SK-N-SH (cell line): Measurements from ENCODE around the gene BUD31. TPM values are rescaled to one million over a fixed set of nuclear protein-coding genes. Genes with fewer than 3 reads are reported as not detected.

Experiments used
- CTCF ChIA-PET: fragments of 300-600, 350-600 bp; formaldehyde crosslinking; extraction: SDS; loops from one replicate; lab custom pipeline; 2021; lab: Yijun Ruan, JAX
- POLR2A ChIA-PET: fragments of 350-600 bp; sonication (Branson Sonifier 250); formaldehyde crosslinking; extraction: SDS; loops from one replicate; lab custom pipeline; 2020; ENCODE audit warnings: antibody characterized with exemption, inconsistent platforms; lab: Yijun Ruan, JAX
- DNase-seq: peaks from one replicate; pipeline ENCODE4 v3.0.0; 2012
- H2AFZ ChIP-seq: fragments of 200-600 bp; sonication (generic); 2 replicates; pipeline ENCODE4 v1.8.1; 2016; ENCODE audit warnings: antibody characterized with exemption, mild to moderate bottlenecking, low read depth
- H3F3A ChIP-seq: fragments of 200-600 bp; sonication (generic); replicated peaks from 2 replicates; pipeline ENCODE3; 2016; ENCODE audit warnings: antibody characterized with exemption, mild to moderate bottlenecking; ENCODE audit not compliant: insufficient read depth
- H3K27ac ChIP-seq, 2 experiments: fragments of 200-500 bp in 1 of 2; fragments of 200-600 bp in 1 of 2; sonication (Bioruptor generic) in 1 of 2; sonication (generic), shearing (Covaris generic) in 1 of 2; 2 replicates each; pipeline versions ENCODE4 v1.5.1 to v1.6.1; 2014 to 2016; ENCODE audit warnings: low read depth in 2 of 2, inconsistent platforms in 1 of 2, low read length in 1 of 2, mild to moderate bottlenecking in 1 of 2, mixed read lengths in 1 of 2
- H3K27me3 ChIP-seq: fragments of 200-600 bp; sonication (generic), shearing (Covaris generic); 2 replicates; pipeline ENCODE4 v1.6.1; 2016; ENCODE audit warnings: mixed run types; ENCODE audit not compliant: insufficient read depth
- H3K36me3 ChIP-seq, 2 experiments: fragments of 200-500 bp in 1 of 2; fragments of 200-600 bp in 1 of 2; sonication (Bioruptor generic) in 1 of 2; sonication (generic) in 1 of 2; replicated peaks in 1 of 2; 2 replicates each; pipeline versions ENCODE3 to v1.5.1; 2014 to 2016; ENCODE audit warnings: low read length in 1 of 2, mild to moderate bottlenecking in 1 of 2; ENCODE audit not compliant: insufficient read depth in 2 of 2, control insufficient read depth in 1 of 2
- H3K4me1 ChIP-seq, 2 experiments: fragments of 200-500 bp in 1 of 2; fragments of 200-600 bp in 1 of 2; sonication (Bioruptor generic) in 1 of 2; sonication (generic), shearing (Covaris generic) in 1 of 2; 2 replicates each; pipeline versions ENCODE4 v1.5.1 to v1.6.1; 2014 to 2016; ENCODE audit warnings: low read depth in 1 of 2, low read length in 1 of 2, mixed run types in 1 of 2; ENCODE audit not compliant: insufficient read depth in 2 of 2, control insufficient read depth in 1 of 2
- H3K4me2 ChIP-seq: fragments of 200-600 bp; sonication (generic), shearing (Covaris generic); 2 replicates; pipeline ENCODE4 v1.6.1; 2017; ENCODE audit warnings: mixed run types
- H3K4me3 ChIP-seq, 2 experiments: fragments of 200-500 bp in 1 of 2; fragments of 200-600 bp in 1 of 2; sonication (Bioruptor generic) in 1 of 2; sonication (generic), shearing (Covaris generic) in 1 of 2; 2 replicates each; pipeline versions ENCODE4 v1.5.1 to v1.8.1; 2014 to 2016; ENCODE audit warnings: low read depth in 2 of 2, inconsistent platforms in 1 of 2, low read length in 1 of 2, mild to moderate bottlenecking in 1 of 2, mixed read lengths in 1 of 2, moderate library complexity in 1 of 2
- H3K79me2 ChIP-seq: fragments of 200-600 bp; sonication (generic); 2 replicates; pipeline ENCODE4 v1.8.1; 2017; ENCODE audit warnings: mild to moderate bottlenecking; ENCODE audit not compliant: insufficient read depth
- H3K9ac ChIP-seq: fragments of 200-600 bp; sonication (generic); 2 replicates; pipeline ENCODE4 v1.6.1; 2017; ENCODE audit warnings: mixed run types
- H3K9me2 ChIP-seq: fragments of 200-600 bp; sonication (generic); 2 replicates; pipeline ENCODE4 v1.6.1; 2017; ENCODE audit warnings: mixed run types
- H3K9me3 ChIP-seq: fragments of 200-600 bp; sonication (generic); 2 replicates; pipeline ENCODE4 v1.6.1; 2017; ENCODE audit warnings: mixed run types, mild to moderate bottlenecking, moderate library complexity
- H4K20me1 ChIP-seq: fragments of 200-600 bp; sonication (generic); 2 replicates; pipeline ENCODE4 v1.6.1; 2017; ENCODE audit warnings: mild to moderate bottlenecking, mixed run types; ENCODE audit not compliant: insufficient read depth
- CHD2 ChIP-seq: fragments of 150-350 bp; IDR thresholded peaks from 2 replicates; pipeline ENCODE4 v1.6.1; 2018; ENCODE audit warnings: low read length; ENCODE audit not compliant: partially characterized antibody
- ELF1 ChIP-seq: IDR thresholded peaks from 2 replicates; pipeline ENCODE4 v1.4.0; 2012
- GATA2 ChIP-seq: sonication (generic); formaldehyde crosslinking; IDR thresholded peaks from 2 replicates; pipeline ENCODE4 v1.5.0; 2020; ENCODE audit warnings: mild to moderate bottlenecking, missing genetic modification reagents
- NFIC ChIP-seq: IDR thresholded peaks from 2 replicates; pipeline ENCODE4 v1.4.0; 2012; ENCODE audit warnings: borderline replicate concordance
- POLR2AphosphoS5 ChIP-seq: IDR thresholded peaks from 2 replicates; pipeline ENCODE4 v1.6.1; 2012; ENCODE audit warnings: low read depth, low read length
- SIN3A ChIP-seq: IDR thresholded peaks from 2 replicates; pipeline ENCODE4 v1.6.1; 2012; ENCODE audit warnings: low read depth, mild to moderate bottlenecking, low read length, moderate library complexity, borderline replicate concordance
- WGBS: methylation state at CpG from one replicate; pipeline ENCODE4 v1.1.6; 2017; ENCODE audit warnings: low lambda C conversion rate; 5-methylcytosine and 5-hydroxymethylcytosine counted together
- polyA plus RNA-seq, 3 experiments: library from polyadenylated mRNA; depleted of rRNA; stranded (reverse); fragments of >200 nt; gene quantifications; 2 replicates each; pipeline ENCODE4 v1.2.3, GENCODE V29; 2012
- TF ChIP-seq, protein P1 (sequence below): fragments of 150-350 bp; IDR thresholded peaks from 2 replicates; pipeline ENCODE4 v1.6.1; 2017; ENCODE audit warnings: antibody characterized with exemption, low read length, low read depth, borderline replicate concordance
- TF ChIP-seq, protein P2 (sequence below): fragments of 150-350 bp; IDR thresholded peaks from 2 replicates; pipeline ENCODE4 v1.6.1; 2016; ENCODE audit warnings: mild to moderate bottlenecking, low read depth, low read length

Gene BUD31
- polyA plus RNA-seq, 1 of the 3 experiments (the other 2 are of a cell fraction) = 162 TPM

DNA sequence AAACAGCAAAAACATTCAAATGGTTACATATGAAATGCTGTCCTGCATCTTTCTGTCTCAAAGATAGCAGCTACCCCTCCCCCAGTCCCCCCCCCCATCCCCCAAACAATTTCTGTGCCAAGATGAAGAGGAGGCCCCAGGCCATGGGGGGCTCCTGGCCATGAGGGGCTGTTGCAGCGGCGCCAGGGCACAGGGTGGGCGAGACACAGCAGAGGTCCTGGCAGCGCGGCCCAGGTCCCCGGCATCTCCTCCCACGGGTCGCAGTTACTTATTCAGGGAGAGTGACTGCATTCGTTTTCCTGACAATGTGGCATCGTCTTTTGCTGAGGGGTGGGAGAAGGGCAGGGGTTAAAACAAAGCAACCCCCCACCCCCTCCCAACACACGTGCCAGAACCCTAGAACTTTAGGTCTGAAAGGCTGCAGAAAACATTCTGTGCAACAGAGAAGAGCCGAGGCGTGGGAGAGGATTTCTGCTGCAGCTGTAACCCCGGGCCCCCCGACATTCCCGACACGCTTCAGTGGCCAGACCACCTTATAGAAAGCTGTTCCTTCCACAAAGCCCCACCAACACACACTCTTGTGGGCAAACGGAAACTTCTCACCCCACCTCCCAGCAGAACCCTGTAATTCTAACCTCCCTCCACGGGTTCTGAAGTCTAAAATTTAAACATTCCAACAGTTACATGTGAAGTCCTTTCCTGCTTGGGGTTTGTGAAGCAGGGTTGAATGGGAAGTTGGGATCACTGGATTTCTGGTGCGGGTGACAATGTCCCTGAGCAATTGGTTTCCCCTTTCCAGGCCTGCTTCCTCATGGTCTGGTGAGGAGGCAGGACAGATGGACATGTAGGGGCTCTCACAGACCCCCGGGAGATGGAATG, 12.1 kb upstream of the BUD31 start (continued):
- TF ChIP-seq, protein P1, sequence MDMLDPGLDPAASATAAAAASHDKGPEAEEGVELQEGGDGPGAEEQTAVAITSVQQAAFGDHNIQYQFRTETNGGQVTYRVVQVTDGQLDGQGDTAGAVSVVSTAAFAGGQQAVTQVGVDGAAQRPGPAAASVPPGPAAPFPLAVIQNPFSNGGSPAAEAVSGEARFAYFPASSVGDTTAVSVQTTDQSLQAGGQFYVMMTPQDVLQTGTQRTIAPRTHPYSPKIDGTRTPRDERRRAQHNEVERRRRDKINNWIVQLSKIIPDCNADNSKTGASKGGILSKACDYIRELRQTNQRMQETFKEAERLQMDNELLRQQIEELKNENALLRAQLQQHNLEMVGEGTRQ = no peak

DNA sequence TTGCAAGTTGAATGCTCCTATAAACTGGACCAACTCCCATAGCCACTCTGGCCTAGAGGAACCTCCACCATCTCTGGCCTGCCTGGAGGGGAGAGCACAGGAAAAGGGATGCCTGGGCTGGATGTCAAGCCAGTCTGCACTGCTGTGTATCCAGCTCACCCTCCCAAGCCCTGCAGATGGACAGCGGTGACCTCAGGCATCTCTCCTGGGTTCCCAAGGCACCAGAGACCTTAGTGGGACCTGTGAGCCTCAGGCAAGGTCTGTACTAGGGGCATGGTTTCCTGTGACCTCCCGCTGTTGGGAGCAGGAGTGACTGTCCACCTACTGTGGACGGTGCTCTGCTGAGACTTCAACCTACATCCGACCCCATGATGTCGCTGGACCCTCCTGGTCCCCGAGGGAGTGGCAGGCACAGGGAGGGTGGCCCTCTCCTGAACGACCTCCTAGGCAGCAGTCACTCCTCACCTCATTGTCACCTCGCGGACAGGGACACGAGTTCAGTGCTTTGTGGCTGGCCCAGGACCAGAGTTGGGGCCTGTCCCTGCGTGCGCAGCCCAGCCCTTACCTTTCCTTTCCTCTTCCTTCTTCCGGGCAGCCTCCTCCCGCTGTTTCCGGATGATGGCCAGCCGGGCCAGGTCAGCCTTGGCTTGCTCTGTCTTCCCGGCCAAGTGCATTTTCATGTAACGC, 11.3 kb upstream of the BUD31 start:
- Histone ChIP-seq H3K4me2 (no peak overlapping the region), H3K36me3 (peaks cover 49 to 65% of the 10 kb centered on the region in 2 experiments), H3K27me3 (no peaks in the 10 kb centered on the region), H3K4me3 (no peak overlapping the region), H2AFZ (no peak overlapping the region), H4K20me1 (peaks cover 60% of the 10 kb centered on the region), H3K9me3 (no peaks in the 10 kb centered on the region), H3F3A (peaks cover 66% of the 10 kb centered on the region)
- CTCF ChIA-PET = interaction anchor here (1.2 kb wide), 1 partner anchor 10 kb away, joined by 3 read pairs; no protein-coding TSS in a partner anchor
- DNase-seq = no peak
- TF ChIP-seq POLR2AphosphoS5 = peak; percentile 82
- TF ChIP-seq GATA2 = no peak
- TF ChIP-seq, all 33 proteins: peak for 1
- Histone ChIP-seq H3K9me2 (no peaks in the 10 kb centered on the region), H3K9ac (no peak overlapping the region), H3K27ac (peak overlapping the region in 1 of 2 experiments; percentile 3; a peak in 1 of 4 replicates), H3K4me1 (peaks cover 0 to 12% of the 10 kb centered on the region in 2 experiments; a peak in 1 of 4 replicates), H3K79me2 (peaks cover 25% of the 10 kb centered on the region; the same call in 1 of the 2 replicates)
- 87% methylated on average over 15 of the region's 18 CpGs for WGBS
- POLR2A ChIA-PET = interaction anchor here (10.2 kb wide), 1 partner anchor 10 kb away, joined by 102 read pairs; the partner anchor contains the start of genes BUD31 and PDAP1

DNA sequence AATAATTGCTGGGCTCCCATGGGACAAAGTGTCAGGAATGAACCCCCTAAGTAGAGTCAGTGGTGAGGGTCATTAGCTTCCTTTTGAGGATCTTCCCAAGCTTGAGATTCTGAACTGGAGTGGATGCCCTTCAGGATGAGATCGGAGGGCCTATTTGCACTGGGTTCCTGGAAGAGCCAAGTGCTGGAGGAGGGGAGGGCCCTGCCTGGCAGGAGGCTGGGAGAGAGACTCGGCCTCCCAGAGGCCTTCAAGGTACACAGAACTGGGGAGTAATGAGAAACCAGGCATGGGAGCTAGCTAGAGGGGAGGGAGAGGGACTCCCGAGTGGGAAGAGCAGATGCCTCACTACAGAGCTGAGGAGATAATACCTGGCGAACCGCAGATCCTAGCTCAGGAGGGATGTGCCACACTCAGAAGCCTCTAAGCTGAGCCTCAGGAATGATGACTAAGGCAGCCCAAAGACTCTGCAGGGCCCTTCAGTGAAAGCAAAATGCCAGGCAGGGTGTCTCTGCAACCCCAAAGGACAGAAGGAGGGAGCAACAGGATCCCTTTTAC, 9.8 kb upstream of the BUD31 start:
- Histone ChIP-seq H3K4me1 (peaks cover 0 to 5% of the 10 kb centered on the region in 2 experiments; a peak in 1 of 4 replicates), H3K27ac (peak overlapping the region in 1 of 2 experiments; percentile 21; a peak in 1 of 4 replicates), H3K4me2 (no peak overlapping the region), H3F3A (peaks cover 61% of the 10 kb centered on the region), H3K79me2 (peaks cover 28% of the 10 kb centered on the region), H2AFZ (no peak overlapping the region), H4K20me1 (peaks cover 61% of the 10 kb centered on the region), H3K27me3 (no peaks in the 10 kb centered on the region), H3K36me3 (peaks cover 55 to 74% of the 10 kb centered on the region in 2 experiments), H3K4me3 (no peak overlapping the region), H3K9me3 (no peaks in the 10 kb centered on the region), H3K9ac (no peak overlapping the region), H3K9me2 (no peaks in the 10 kb centered on the region)
- TF ChIP-seq CHD2 (no peak), ELF1 (peak; percentile 15; the same call in 1 of the 2 replicates), POLR2AphosphoS5 (0 out of 2 replicates have a peak, but pooled peaks have one; percentile 14), SIN3A (no peak), NFIC (no peak), GATA2 (no peak)
- TF ChIP-seq, protein P1 = no peak
- TF ChIP-seq, protein P2, sequence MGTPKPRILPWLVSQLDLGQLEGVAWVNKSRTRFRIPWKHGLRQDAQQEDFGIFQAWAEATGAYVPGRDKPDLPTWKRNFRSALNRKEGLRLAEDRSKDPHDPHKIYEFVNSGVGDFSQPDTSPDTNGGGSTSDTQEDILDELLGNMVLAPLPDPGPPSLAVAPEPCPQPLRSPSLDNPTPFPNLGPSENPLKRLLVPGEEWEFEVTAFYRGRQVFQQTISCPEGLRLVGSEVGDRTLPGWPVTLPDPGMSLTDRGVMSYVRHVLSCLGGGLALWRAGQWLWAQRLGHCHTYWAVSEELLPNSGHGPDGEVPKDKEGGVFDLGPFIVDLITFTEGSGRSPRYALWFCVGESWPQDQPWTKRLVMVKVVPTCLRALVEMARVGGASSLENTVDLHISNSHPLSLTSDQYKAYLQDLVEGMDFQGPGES = no peak
- ChIA-PET CTCF (interaction anchor here (2.8 to 3.2 kb wide), 2 partner anchors 9 to 16 kb away, joined by 10 to 16 read pairs; partner anchors contain the start of genes BUD31 and PDAP1), POLR2A (interaction anchor here (10.2 kb wide), 1 partner anchor 8 kb away, joined by 102 read pairs; the partner anchor contains the start of genes BUD31 and PDAP1)
- WGBS = 86% methylated on average over 5 of the region's 5 CpGs
- no peak for DNase-seq
